ENCODE data around the gene WWP2.

WWP2 gene

GRCh38 chr16:69718111-69718764 lies 43.9 kb upstream of the WWP2 start:
- H3K9ac ChIP-seq (ENCODE audit: low read length): no peak overlapping the region
- peaks cover 6% of the 10 kb centered on the region for H3K4me1 ChIP-seq (ENCODE audit: low read length)
- TF ChIP-seq EZH2phosphoT487 (IDR thresholded peaks at IDR 0.05; ENCODE audit: low read length) (no peak), EZH2 (optimal IDR thresholded peaks at IDR 0.05; ENCODE audit: low read depth, low read length) (no peak), CTCF (IDR thresholded peaks at IDR 0.05; ENCODE audit: low read length) (no peak)
- no peak overlapping the region for H3K27ac ChIP-seq (ENCODE audit: low read length)
- no peaks in the 10 kb centered on the region for H3K79me2 ChIP-seq (ENCODE audit: low read length)
- no peaks in the 10 kb centered on the region for H3K27me3 ChIP-seq (replicated peaks; ENCODE audit: insufficient read depth, low read length)
- no peak for DNase-seq
- H4K20me1 ChIP-seq (ENCODE audit: insufficient read depth, low read length): no peaks in the 10 kb centered on the region
- no peaks in the 10 kb centered on the region for H3K9me2 ChIP-seq (replicated peaks; ENCODE audit: insufficient read depth, low read length)
- no peak overlapping the region for H3K4me2 ChIP-seq (ENCODE audit: low read depth, low read length)
- H3F3A ChIP-seq (ENCODE audit: insufficient read depth, low read length): 0 out of 2 replicates have a peak, but pooled peaks cover 3% of the 10 kb centered on the region
- no peak overlapping the region for H2AFZ ChIP-seq (ENCODE audit: low read length)
- no peaks in the 10 kb centered on the region for H3K36me3 ChIP-seq (replicated peaks; ENCODE audit: insufficient read depth, low read length)
- no peaks in the 10 kb centered on the region for H3K9me3 ChIP-seq (replicated peaks; ENCODE audit: insufficient read depth, low read length)
- H3K4me3 ChIP-seq (ENCODE audit: low read length): no peak overlapping the region

- Histone ChIP-seq H3K4me3 (ENCODE audit: low read length) (no peak overlapping the region), H3K79me2 (ENCODE audit: low read length) (no peaks in the 10 kb centered on the region), H3K9me2 (replicated peaks; ENCODE audit: insufficient read depth, low read length) (no peaks in the 10 kb centered on the region), H3K36me3 (replicated peaks; ENCODE audit: insufficient read depth, low read length) (no peaks in the 10 kb centered on the region), H4K20me1 (ENCODE audit: insufficient read depth, low read length) (no peaks in the 10 kb centered on the region), H3K4me2 (ENCODE audit: low read depth, low read length) (no peak overlapping the region), H3K27me3 (replicated peaks; ENCODE audit: insufficient read depth, low read length) (no peaks in the 10 kb centered on the region), H3F3A (ENCODE audit: insufficient read depth, low read length) (peaks cover 3% of the 10 kb centered on the region; the same call in 1 of the 2 replicates), H2AFZ (ENCODE audit: low read length) (no peak overlapping the region), H3K9ac (ENCODE audit: low read length) (no peak overlapping the region), H3K27ac (ENCODE audit: low read length) (no peak overlapping the region), H3K9me3 (replicated peaks; ENCODE audit: insufficient read depth, low read length) (no peaks in the 10 kb centered on the region), H3K4me1 (ENCODE audit: low read length) (peaks cover 11% of the 10 kb centered on the region)
- TF ChIP-seq CTCF (IDR thresholded peaks at IDR 0.05; ENCODE audit: low read length): no peak
- TF ChIP-seq EZH2 (optimal IDR thresholded peaks at IDR 0.05; ENCODE audit: low read depth, low read length): no peak
- no peak for TF ChIP-seq EZH2phosphoT487 (IDR thresholded peaks at IDR 0.05; ENCODE audit: low read length)
- no peak for DNase-seq
Measured at GRCh38 chr16:69720822-69721430, 41.2 kb upstream of the WWP2 start.

GRCh38 chr16:69721441-69721957 lies 40.6 kb upstream of the WWP2 start:
- TF ChIP-seq CTCF (IDR thresholded peaks at IDR 0.05; ENCODE audit: low read length) (no peak), EZH2 (optimal IDR thresholded peaks at IDR 0.05; ENCODE audit: low read depth, low read length) (no peak), EZH2phosphoT487 (IDR thresholded peaks at IDR 0.05; ENCODE audit: low read length) (no peak)
- Histone ChIP-seq H2AFZ (ENCODE audit: low read length) (no peak overlapping the region), H3K79me2 (ENCODE audit: low read length) (no peaks in the 10 kb centered on the region), H3K9me3 (replicated peaks; ENCODE audit: insufficient read depth, low read length) (no peaks in the 10 kb centered on the region), H3K4me1 (ENCODE audit: low read length) (peaks cover 12% of the 10 kb centered on the region), H3K9me2 (replicated peaks; ENCODE audit: insufficient read depth, low read length) (no peaks in the 10 kb centered on the region), H3K4me2 (ENCODE audit: low read depth, low read length) (no peak overlapping the region), H4K20me1 (ENCODE audit: insufficient read depth, low read length) (no peaks in the 10 kb centered on the region), H3K4me3 (ENCODE audit: low read length) (no peak overlapping the region), H3F3A (ENCODE audit: insufficient read depth, low read length) (peaks cover 3% of the 10 kb centered on the region; the same call in 1 of the 2 replicates), H3K9ac (ENCODE audit: low read length) (no peak overlapping the region), H3K27ac (ENCODE audit: low read length) (no peak overlapping the region), H3K27me3 (replicated peaks; ENCODE audit: insufficient read depth, low read length) (no peaks in the 10 kb centered on the region), H3K36me3 (replicated peaks; ENCODE audit: insufficient read depth, low read length) (no peaks in the 10 kb centered on the region)
- DNase-seq: no peak

Measured in MM.1S (cell line).